Measurements from ENCODE around the gene HSF2BP.
"Not testable (repeated sequence)": the region's sequence is repeated elsewhere in the genome, so short reads cannot be mapped to it uniquely, and the experiment has no call there.

The HSF2BP gene

GRCh38 chr21:43619344-43619743 is 39.9 kb downstream of the HSF2BP start:
- DNase-seq (ENCODE audit: low read depth, low spot score): no peak

- no peak for DNase-seq (ENCODE audit: low read depth, low spot score)
Observed at GRCh38 chr21:43618940-43619339, 40.3 kb downstream of the HSF2BP start.

GRCh38 chr21:43616861-43617260 is 42.4 kb downstream of the HSF2BP start:
- DNase-seq (ENCODE audit: low read depth, low spot score): not testable (repeated sequence)

GRCh38 chr21:43614839-43615238 is 44.4 kb downstream of the HSF2BP start:
- DNase-seq (ENCODE audit: low read depth, low spot score): no peak

- no peak for DNase-seq (ENCODE audit: low read depth, low spot score)
Observed at GRCh38 chr21:43613755-43614638, 45.3 kb downstream of the HSF2BP start.

GRCh38 chr21:43611598-43612369 is 47.5 kb downstream of the HSF2BP start:
- peak; percentile 65 for DNase-seq (ENCODE audit: low read depth, low spot score)

- peak; percentile 84 for DNase-seq (ENCODE audit: low read depth, low spot score)
Observed at GRCh38 chr21:43609501-43610340, 49.6 kb downstream of the HSF2BP start.

GRCh38 chr21:43608664-43609063 is 50.6 kb downstream of the HSF2BP start:
- DNase-seq (ENCODE audit: low read depth, low spot score): no peak

- peak; percentile 52 for DNase-seq (ENCODE audit: low read depth, low spot score)
Observed at GRCh38 chr21:43608225-43608624, 51.1 kb downstream of the HSF2BP start.

- DNase-seq (ENCODE audit: low read depth, low spot score): no peak
Observed at GRCh38 chr21:43605320-43606215, 53.7 kb downstream of the HSF2BP start.

GRCh38 chr21:43604505-43605204 is 54.6 kb downstream of the HSF2BP start:
- no peak for DNase-seq (ENCODE audit: low read depth, low spot score)

- no peak for DNase-seq (ENCODE audit: low read depth, low spot score)
Observed at GRCh38 chr21:43603641-43604504, 55.4 kb downstream of the HSF2BP start.

GRCh38 chr21:43603233-43603626 is 56.1 kb downstream of the HSF2BP start:
- no peak for DNase-seq (ENCODE audit: low read depth, low spot score)

GRCh38 chr21:43602266-43603232 is 56.7 kb downstream of the HSF2BP start:
- DNase-seq (ENCODE audit: low read depth, low spot score): no peak

GRCh38 chr21:43600642-43601402 is 58.5 kb downstream of the HSF2BP start:
- DNase-seq (ENCODE audit: low read depth, low spot score): no peak

GRCh38 chr21:43599728-43600127 is 59.6 kb downstream of the HSF2BP start:
- DNase-seq (ENCODE audit: low read depth, low spot score): no peak

GRCh38 chr21:43598416-43599120 is 60.7 kb downstream of the HSF2BP start:
- DNase-seq (ENCODE audit: low read depth, low spot score): no peak

Measured in brain pericyte (primary cell).